ENCODE results near the gene APOO. TPM values are rescaled to one million over a fixed set of nuclear protein-coding genes. Genes with fewer than 3 reads are reported as not detected.
A peak's percentile ranks its signal among the peaks of the same experiment; 100 is the strongest.

The APOO gene
- polyA plus RNA-seq, 2 of the 4 experiments (the other 2 are of a cell fraction): 33.5 to 59.4 TPM

DNA sequence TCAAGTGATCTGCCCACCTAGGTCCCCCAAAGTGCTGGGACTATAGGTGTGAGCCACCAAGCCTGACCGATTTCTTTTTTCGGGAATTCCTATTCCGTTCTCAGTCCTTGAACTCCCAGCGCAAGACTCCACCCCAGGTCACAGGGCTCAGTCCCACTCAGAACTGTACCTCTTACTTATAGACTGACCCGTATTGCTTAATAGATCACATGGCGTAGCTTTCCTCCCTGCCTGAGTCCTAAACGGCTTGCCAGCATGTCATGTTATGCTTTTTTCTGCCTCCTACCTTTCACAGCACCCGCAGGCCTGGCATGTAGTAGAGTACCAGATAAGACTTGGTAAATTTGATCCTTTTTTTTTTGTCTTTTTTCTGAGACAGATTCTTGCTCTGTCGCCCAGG, 102.3 kb downstream of the APOO start (continued):
- TF ChIP-seq CHD4 (IDR thresholded peaks at IDR 0.05; ENCODE audit: borderline replicate concordance): no peak
- TF ChIP-seq RAD21 (conservative IDR thresholded peaks at IDR 0.05 in 1 of 2, IDR thresholded peaks at IDR 0.05 in 1 of 2): no peak
- TF ChIP-seq, protein P1, sequence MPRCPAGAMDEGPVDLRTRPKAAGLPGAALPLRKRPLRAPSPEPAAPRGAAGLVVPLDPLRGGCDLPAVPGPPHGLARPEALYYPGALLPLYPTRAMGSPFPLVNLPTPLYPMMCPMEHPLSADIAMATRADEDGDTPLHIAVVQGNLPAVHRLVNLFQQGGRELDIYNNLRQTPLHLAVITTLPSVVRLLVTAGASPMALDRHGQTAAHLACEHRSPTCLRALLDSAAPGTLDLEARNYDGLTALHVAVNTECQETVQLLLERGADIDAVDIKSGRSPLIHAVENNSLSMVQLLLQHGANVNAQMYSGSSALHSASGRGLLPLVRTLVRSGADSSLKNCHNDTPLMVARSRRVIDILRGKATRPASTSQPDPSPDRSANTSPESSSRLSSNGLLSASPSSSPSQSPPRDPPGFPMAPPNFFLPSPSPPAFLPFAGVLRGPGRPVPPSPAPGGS (IDR thresholded peaks at IDR 0.05): no peak

DNA sequence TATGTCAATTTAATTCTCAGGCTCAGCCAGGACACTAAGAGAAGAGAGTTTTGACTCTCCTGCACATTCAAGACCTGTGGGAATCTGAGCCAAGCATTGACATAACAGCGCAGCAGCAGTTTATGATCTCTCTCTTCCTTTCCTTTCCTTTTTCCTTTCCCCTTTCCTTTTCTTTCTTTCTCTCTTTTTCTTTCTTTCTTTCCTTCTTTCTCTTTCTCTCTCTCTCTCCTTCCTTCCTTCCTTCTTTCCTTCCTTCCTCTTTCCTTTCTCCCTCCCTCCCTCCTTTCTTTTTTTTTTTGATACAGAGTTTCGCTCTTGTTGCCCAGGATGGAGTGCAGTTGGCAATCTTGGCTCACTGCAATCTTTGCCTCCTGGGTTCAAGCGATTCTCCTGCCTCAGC, 103.2 kb downstream of the APOO start:
- Histone ChIP-seq H3K4me2 (peak overlapping the region; percentile 72), H3K9me3 (no peaks in the 10 kb centered on the region), H3K4me1 (peaks cover 60% of the 10 kb centered on the region), H3K4me3 (no peak overlapping the region), H3K27ac (peak overlapping the region; percentile 88 to 98)
- TF ChIP-seq, protein P2, sequence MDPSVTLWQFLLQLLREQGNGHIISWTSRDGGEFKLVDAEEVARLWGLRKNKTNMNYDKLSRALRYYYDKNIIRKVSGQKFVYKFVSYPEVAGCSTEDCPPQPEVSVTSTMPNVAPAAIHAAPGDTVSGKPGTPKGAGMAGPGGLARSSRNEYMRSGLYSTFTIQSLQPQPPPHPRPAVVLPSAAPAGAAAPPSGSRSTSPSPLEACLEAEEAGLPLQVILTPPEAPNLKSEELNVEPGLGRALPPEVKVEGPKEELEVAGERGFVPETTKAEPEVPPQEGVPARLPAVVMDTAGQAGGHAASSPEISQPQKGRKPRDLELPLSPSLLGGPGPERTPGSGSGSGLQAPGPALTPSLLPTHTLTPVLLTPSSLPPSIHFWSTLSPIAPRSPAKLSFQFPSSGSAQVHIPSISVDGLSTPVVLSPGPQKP (IDR thresholded peaks at IDR 0.05; ENCODE audit: low read depth, low read length): no peak
- TF ChIP-seq ZSCAN20 (CRISPR knock-in tag; IDR thresholded peaks at IDR 0.05) (no peak; the same call in 1 of the 2 replicates), HOXA7 (CRISPR knock-in tag; IDR thresholded peaks at IDR 0.05) (no peak), JUN (IDR thresholded peaks at IDR 0.05) (no peak), KDM1A (IDR thresholded peaks at IDR 0.05; ENCODE audit: low read depth) (no peak), RARB (CRISPR knock-in tag; IDR thresholded peaks at IDR 0.05) (no peak), CEBPB (IDR thresholded peaks at IDR 0.05) (no peak), CBX2 (IDR thresholded peaks at IDR 0.05; ENCODE audit: borderline replicate concordance, low read depth) (no peak), MYC (IDR thresholded peaks at IDR 0.05; ENCODE audit: borderline replicate concordance, low read length) (no peak), CHD2 (IDR thresholded peaks at IDR 0.05; ENCODE audit: low read length, partially characterized antibody) (no peak)
- TF ChIP-seq, protein P3, sequence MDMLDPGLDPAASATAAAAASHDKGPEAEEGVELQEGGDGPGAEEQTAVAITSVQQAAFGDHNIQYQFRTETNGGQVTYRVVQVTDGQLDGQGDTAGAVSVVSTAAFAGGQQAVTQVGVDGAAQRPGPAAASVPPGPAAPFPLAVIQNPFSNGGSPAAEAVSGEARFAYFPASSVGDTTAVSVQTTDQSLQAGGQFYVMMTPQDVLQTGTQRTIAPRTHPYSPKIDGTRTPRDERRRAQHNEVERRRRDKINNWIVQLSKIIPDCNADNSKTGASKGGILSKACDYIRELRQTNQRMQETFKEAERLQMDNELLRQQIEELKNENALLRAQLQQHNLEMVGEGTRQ (IDR thresholded peaks at IDR 0.05): no peak
- CTCF ChIA-PET: interaction anchor here (1.3 to 3.6 kb wide), 3 partner anchors 22 to 97 kb away, joined by 6 to 22 read pairs (median 9); partner anchors contain the start of gene SAT1
- POLR2A ChIA-PET: interaction anchor here (0.9 to 2.9 kb wide), 5 partner anchors 21 to 98 kb away, joined by 3 to 41 read pairs (median 8); partner anchors contain the start of gene SAT1
- peak; percentile 21 to 25; a peak in 3 of 6 replicates for ATAC-seq
- DNase-seq (ENCODE audit: low read depth in 1 of 2, low spot score in 1 of 2): no peak
- FAIRE-seq: no peak
- WGBS (ENCODE audit: missing lambda C conversion rate): 36% methylated on average over 3 of the region's 3 CpGs

DNA sequence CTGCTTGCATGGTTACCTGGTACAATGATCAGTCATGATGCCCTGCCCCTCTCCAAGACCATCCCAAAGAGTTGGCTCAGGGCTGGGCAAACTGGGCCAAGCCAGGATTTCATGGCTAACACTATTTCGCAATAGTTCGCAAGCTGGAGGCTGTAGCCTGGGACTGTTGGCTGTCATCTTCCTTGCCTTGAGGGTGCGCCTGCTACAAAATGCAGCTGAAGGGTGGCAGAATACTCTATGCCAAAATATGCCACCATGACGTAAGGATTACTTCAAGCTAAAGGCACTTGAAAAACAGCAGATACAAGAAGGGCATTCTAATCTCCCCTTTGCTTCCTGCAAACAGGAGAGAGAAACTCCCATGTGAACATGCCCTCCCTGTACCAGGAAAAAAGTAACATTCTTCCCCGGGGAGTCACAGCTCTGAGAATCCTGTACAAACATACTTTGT, 103.8 kb downstream of the APOO start:
- peak overlapping the region; percentile 72 for H3K4me2 ChIP-seq
- DNase-seq (ENCODE audit: low read depth in 1 of 2, low spot score in 1 of 2): peak; percentile 70 to 96
- POLR2A ChIA-PET: interaction anchor here (0.6 to 2.9 kb wide), 8 partner anchors 16 to 278 kb away, joined by 3 to 41 read pairs (median 4); partner anchors contain the start of genes ACOT9 and SAT1
- 2% methylated on average over 4 of the region's 5 CpGs for WGBS (ENCODE audit: missing lambda C conversion rate)
- no peaks in the 10 kb centered on the region for H3K9me3 ChIP-seq
- CTCF ChIA-PET: interaction anchor here (0.7 to 3.6 kb wide), 4 partner anchors 21 to 98 kb away, joined by 3 to 22 read pairs (median 6); partner anchors contain the start of gene SAT1
- ATAC-seq: peak; percentile 84 to 86
- peak overlapping the region; percentile 88 to 98 for H3K27ac ChIP-seq
- peak; percentile 99 for FAIRE-seq
- peaks cover 66% of the 10 kb centered on the region for H3K4me1 ChIP-seq
- H3K4me3 ChIP-seq: peak overlapping the region; percentile 18; the same call in 1 of the 3 replicates
- TF ChIP-seq FOSL2 (IDR thresholded peaks at IDR 0.05) (0 out of 2 replicates have a peak, but pooled peaks have one; percentile 45), FOSL2 (CRISPR knock-in tag; IDR thresholded peaks at IDR 0.05) (peak; percentile 82), CEBPB (IDR thresholded peaks at IDR 0.05) (peak; percentile 95 to 99), MAFK (IDR thresholded peaks at IDR 0.05; ENCODE audit: partially characterized antibody) (no peak), HOXB13 (CRISPR knock-in tag; IDR thresholded peaks at IDR 0.05; ENCODE audit: low read depth) (0 out of 2 replicates have a peak, but pooled peaks have one; percentile 17), GATA3 (IDR thresholded peaks at IDR 0.05; ENCODE audit: borderline replicate concordance) (peak; percentile 82), EHMT2 (IDR thresholded peaks at IDR 0.05; ENCODE audit: low read depth) (no peak), JUNB (IDR thresholded peaks at IDR 0.05) (peak; percentile 76), ZFP36 (IDR thresholded peaks at IDR 0.05; ENCODE audit: borderline replicate concordance, partially characterized antibody) (no peak), ESRRA (IDR thresholded peaks at IDR 0.05; ENCODE audit: borderline replicate concordance, low read length) (no peak), HOXB5 (CRISPR knock-in tag; IDR thresholded peaks at IDR 0.05) (peak; percentile 69; the same call in 1 of the 2 replicates), KDM5A (IDR thresholded peaks at IDR 0.05) (no peak), EP300 (IDR thresholded peaks at IDR 0.05) (peak; percentile 87 to 93; a peak in 4 of 5 replicates)
- TF ChIP-seq, protein P4, sequence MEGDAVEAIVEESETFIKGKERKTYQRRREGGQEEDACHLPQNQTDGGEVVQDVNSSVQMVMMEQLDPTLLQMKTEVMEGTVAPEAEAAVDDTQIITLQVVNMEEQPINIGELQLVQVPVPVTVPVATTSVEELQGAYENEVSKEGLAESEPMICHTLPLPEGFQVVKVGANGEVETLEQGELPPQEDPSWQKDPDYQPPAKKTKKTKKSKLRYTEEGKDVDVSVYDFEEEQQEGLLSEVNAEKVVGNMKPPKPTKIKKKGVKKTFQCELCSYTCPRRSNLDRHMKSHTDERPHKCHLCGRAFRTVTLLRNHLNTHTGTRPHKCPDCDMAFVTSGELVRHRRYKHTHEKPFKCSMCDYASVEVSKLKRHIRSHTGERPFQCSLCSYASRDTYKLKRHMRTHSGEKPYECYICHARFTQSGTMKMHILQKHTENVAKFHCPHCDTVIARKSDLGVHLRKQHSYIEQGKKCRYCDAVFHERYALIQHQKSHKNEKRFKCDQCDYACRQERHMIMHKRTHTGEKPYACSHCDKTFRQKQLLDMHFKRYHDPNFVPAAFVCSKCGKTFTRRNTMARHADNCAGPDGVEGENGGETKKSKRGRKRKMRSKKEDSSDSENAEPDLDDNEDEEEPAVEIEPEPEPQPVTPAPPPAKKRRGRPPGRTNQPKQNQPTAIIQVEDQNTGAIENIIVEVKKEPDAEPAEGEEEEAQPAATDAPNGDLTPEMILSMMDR (IDR thresholded peaks at IDR 0.05): no peak
- TF ChIP-seq, protein P5, sequence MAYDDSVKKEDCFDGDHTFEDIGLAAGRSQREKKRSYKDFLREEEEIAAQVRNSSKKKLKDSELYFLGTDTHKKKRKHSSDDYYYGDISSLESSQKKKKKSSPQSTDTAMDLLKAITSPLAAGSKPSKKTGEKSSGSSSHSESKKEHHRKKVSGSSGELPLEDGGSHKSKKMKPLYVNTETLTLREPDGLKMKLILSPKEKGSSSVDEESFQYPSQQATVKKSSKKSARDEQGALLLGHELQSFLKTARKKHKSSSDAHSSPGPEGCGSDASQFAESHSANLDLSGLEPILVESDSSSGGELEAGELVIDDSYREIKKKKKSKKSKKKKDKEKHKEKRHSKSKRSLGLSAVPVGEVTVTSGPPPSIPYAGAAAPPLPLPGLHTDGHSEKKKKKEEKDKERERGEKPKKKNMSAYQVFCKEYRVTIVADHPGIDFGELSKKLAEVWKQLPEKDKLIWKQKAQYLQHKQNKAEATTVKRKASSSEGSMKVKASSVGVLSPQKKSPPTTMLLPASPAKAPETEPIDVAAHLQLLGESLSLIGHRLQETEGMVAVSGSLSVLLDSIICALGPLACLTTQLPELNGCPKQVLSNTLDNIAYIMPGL (CRISPR knock-in tag; IDR thresholded peaks at IDR 0.05; ENCODE audit: borderline replicate concordance): no peak
- TF ChIP-seq, protein P6, sequence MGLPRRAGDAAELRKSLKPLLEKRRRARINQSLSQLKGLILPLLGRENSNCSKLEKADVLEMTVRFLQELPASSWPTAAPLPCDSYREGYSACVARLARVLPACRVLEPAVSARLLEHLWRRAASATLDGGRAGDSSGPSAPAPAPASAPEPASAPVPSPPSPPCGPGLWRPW (IDR thresholded peaks at IDR 0.05): peak; percentile 64; the same call in 1 of the 2 replicates
